Inferior parietal cortex (tissue), 1 donor: ENCODE results near the gene SNPH.

Experiments
- DNase-seq: peaks from one replicate; pipeline ENCODE4 v3.0.0-alpha.2; 2016; ENCODE audit errors: extremely low spot score

SNPH gene

GRCh38 chr20:1307171-1307570 is 41.1 kb downstream of the SNPH start:
- DNase-seq, result no peak

DNA sequence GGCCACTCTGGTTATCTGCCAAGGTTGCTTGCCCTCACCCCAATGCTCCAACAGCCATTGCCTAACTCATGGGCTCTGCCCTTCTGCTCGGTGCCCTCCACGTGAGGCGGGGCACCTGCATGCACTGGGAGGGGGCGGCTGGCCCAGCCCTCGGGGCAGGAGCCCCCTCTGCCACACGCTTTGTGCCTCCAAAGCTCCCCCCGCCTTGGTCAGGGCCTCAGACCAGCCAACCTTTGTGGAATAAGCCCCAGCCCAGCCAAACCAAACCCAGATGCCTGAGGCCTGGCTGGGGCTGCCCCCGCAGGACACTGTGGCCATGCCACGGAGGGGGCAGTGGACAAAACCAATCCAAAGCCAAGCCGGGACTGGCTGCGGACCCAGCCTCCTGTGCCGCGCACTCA is 41.5 kb downstream of the SNPH start:
- DNase-seq, result no peak

- no peak for DNase-seq
Measured at GRCh38 chr20:1308067-1308701, 42.1 kb downstream of the SNPH start.

- DNase-seq, result no peak
Measured at GRCh38 chr20:1308702-1309095, 42.6 kb downstream of the SNPH start.

- no peak for DNase-seq
Measured at GRCh38 chr20:1309439-1309847, 43.3 kb downstream of the SNPH start.

GRCh38 chr20:1310071-1310470 is 44.0 kb downstream of the SNPH start:
- DNase-seq, result no peak

- DNase-seq, result no peak
Measured at GRCh38 chr20:1310506-1311190, 44.6 kb downstream of the SNPH start.

DNA sequence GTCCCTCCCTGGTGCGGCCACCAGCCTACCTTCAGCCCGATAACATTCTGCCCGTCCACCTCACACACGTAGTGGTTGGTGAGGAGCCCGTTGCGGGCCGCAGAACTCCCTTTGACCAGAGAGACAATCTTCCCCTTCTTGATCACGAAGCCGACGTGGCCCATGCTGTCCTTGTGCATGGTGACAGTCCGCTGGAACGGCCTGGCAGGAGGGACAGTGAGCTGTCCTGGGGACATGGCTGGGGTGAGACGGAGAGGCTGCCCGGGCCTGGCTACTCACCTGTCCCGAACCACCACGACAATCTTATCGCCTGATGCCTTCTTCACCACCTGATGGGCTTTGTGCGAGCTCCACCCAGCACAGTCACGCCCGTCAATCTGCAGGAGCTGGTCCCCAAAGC is 46.2 kb downstream of the SNPH start:
- DNase-seq, result no peak

- DNase-seq, result no peak
Measured at GRCh38 chr20:1312904-1313235, 46.8 kb downstream of the SNPH start.

DNA sequence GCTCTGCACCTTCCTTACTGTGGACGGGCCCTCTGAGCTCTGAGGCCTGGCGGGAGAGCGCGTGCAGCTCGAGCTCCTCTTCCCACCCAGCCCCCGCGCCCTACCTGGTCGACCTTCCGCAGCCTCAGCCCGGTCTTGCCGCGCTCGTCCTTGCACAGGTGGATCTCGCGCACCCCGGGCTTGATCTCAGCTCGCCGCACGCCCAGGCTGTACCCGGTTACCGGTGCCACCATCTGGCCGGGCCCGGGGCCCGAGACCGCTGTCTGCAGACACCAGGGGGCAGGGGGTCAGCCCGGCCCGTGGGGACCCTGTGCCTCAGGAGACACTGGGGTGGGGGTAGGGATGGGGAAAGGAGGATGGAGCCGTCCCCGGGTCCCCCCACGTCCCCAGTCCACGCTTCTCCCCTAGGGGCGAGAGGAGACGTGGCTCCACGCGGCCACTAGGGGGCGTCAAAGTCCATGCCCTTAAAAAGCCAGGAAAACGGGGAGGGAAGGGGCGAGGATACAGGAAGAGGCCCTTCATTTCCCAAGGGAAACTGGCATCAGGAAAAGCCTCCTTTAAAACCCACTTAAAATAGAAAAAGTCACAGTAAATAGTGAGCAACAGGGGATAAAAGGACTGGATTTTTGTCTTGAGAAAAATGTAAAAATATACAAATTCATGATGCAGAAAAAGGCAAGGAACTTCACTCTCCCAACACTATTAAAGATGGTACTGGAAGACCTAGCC is 47.3 kb downstream of the SNPH start:
- DNase-seq, result peak; percentile 90

GRCh38 chr20:1315804-1316203 is 49.7 kb downstream of the SNPH start:
- DNase-seq, result no peak

DNA sequence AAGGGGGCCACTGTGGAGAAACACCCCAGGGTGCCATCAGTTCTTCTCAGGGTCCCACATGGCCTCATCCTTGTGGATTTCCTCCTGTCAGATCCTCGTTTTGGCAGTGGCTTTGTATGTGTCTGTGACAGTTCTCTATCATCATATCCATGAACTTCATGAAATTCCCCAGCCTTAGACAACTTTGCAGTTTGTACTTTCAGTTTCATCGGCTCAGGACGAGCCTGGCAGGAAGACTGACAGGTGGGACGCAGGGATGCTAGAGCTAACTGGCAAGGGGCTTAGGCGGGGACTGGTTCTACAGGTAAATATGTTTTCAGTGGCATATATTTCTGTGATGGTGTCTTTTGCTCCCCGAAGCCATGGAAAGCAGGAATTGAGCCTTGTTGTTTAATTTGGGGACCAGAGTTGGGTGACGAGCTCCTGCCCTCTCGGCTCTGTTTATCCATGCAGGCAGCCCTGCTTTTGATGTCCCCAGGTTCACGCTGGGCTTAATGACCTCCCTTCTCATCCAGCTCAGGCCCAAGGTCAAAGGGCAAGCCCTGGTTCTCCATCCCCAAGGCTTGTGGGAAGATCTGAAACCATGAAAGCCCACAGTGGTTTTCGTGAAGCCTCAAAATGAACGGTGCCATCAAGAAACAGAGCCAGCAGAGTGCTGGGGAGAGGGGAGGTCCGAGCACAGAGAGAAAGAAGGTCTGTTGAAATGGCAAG is 51.6 kb downstream of the SNPH start:
- no peak for DNase-seq

- no peak for DNase-seq
Measured at GRCh38 chr20:1319051-1319450, 53.0 kb downstream of the SNPH start.

DNA sequence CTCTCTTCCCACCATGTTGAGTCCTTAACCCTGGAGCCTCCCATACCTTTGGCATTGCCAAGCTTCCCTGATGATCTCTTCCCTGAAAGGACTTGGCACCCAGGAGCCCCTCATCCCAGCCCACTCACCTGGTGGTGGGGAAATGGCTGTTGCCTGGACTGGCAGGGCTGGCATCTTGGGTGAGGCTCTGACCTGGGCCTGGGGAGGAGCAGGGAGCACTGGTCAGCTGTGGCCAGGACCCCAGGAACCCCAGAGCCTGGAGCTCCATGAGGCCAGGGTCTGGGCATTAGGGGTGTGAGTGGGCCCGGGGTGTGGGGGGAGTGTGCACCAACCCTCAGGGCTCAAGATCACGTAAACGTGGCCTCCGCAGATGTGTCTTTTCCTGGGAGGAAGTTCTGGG is 53.4 kb downstream of the SNPH start:
- no peak for DNase-seq

DNA sequence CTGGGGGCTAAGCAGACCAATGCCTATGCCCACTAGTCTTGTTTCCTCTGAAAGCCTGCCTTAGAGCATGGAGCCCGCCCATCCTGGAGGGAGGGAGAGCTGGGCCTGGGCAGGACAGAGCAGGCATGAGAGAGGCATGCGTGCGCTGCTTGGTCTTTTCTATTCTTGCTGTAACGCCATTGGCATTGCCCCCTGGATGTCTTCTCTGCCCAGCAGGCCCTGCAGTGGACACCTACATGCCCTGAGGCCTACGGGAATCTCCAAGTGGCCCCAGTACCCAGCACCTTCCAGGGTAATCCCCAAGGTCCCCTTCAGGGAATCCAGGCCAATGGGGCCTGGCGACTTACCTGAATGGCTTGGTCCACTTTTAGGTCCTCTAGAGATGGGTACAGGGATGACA is 53.9 kb downstream of the SNPH start:
- DNase-seq, result no peak

DNA sequence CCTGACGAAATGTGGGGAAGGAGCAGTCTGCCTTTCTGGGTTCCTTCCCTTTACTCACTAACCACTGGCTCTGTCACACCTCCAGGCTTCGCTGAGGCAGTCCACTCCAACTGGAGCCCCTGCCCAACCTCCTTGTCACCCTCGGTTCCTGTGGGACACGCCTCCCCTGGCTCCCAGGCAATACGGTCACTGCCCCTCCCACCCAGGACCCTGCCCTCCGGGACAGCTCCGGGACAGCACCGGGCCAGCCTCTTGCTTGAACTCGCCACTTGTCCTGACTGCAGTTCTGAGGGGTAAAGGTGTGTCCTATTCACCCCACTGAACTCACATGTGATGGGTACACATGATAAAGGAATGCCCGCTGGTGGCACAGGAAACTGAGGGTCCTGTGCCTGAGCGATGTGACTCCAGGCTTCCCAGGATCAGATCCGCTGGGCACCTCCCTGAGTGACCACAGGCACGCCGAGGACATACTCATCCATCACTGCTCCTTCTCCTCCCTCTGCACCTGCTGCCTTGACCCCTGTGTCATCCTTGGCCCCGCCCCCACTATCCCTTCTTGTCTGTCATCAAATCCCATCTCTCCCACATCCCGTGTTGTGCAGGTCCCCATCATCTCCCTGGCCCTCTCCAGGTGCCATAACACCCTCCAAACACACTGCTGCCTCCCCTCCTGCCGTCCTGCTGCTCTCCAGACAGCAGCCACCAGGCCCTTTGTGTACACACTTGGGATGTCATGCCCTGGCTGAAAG is 55.0 kb downstream of the SNPH start:
- DNase-seq, result no peak

- DNase-seq, result no peak
Measured at GRCh38 chr20:1321654-1321939, 55.5 kb downstream of the SNPH start.

DNA sequence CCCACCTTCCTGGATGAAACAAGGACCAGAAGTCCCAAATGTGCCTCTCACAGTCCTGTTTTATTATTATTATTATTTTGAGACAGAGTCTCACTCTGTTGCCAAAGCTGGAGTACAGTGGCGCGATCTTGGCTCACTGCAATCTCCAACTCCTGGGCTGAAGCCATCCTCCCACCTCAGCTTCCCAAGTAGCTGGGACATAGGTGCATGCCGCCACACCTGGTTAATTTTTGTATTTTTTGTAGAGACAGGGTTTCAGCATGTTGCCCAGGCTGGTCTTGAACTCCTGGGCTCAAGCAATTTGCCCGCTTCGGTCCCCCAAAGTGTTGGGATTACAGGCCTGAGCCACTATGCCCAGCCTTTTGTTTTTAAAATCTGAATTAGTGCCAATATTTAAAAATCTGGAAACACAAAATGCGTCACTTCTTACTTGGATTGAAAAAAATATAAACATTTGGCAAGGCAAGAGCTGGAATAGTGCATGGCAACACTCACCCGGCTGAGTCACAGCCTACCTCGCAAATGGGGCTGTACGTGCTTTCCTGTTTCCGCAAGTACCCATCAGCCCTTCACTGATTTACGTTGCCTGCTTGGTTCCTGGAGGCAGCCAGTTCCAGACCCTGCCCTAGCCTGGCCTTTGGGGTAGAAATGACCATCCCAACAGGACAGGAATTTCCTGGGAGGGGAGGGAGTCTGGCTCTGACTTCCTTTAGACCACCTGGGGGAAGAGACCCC is 56.6 kb downstream of the SNPH start:
- no peak for DNase-seq

GRCh38 chr20:1323256-1323655 is 57.2 kb downstream of the SNPH start:
- DNase-seq, result no peak

DNA sequence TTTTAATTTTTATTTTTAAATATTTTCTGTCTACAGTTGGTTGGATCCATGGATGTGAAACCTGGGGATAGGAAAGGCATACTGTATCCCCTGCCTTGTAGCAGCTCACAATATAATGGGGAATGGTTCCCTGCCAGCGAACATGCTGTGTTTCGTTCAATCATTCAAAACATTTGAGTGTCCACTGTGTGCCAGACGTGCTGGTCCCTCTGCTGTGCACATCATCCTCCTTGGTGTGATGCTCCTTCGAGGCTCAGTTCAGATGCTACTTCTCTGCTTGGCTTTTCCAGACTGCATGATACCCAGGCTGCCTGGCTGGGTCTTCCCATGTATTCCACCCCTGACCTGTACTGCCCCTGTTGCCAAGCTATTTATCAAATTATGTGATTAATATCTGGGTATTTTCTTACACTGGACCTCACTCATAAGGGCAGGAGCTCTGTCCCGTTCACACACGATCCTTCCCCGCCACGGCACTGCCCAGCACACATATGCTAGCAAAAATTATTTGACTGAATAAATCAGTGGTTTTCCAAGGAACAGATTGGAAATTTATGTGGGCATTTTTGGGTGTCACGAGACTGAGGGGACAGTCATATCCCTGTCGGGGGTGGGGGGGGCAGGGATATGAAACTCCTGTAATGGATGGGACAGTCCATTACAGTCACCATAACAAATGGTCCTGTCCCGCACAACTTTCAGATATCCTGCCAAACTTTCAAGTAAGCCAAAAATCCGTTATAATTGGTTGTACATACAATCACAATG is 57.9 kb downstream of the SNPH start:
- DNase-seq, result no peak
